HG03064 (cell line): ENCODE data around the gene ASL.
"Not testable (repeated sequence)": the region's sequence is repeated elsewhere in the genome, so short reads cannot be mapped to it uniquely, and the experiment has no call there.

ENCODE experiments used
- ATAC-seq: cut with Tn5 transposase; IDR thresholded peaks from one replicate; pipeline ENCODE4 v1.9.1; 2021; ENCODE audit warnings: low read depth; ENCODE audit not compliant: unreplicated experiment

Gene ASL

DNA sequence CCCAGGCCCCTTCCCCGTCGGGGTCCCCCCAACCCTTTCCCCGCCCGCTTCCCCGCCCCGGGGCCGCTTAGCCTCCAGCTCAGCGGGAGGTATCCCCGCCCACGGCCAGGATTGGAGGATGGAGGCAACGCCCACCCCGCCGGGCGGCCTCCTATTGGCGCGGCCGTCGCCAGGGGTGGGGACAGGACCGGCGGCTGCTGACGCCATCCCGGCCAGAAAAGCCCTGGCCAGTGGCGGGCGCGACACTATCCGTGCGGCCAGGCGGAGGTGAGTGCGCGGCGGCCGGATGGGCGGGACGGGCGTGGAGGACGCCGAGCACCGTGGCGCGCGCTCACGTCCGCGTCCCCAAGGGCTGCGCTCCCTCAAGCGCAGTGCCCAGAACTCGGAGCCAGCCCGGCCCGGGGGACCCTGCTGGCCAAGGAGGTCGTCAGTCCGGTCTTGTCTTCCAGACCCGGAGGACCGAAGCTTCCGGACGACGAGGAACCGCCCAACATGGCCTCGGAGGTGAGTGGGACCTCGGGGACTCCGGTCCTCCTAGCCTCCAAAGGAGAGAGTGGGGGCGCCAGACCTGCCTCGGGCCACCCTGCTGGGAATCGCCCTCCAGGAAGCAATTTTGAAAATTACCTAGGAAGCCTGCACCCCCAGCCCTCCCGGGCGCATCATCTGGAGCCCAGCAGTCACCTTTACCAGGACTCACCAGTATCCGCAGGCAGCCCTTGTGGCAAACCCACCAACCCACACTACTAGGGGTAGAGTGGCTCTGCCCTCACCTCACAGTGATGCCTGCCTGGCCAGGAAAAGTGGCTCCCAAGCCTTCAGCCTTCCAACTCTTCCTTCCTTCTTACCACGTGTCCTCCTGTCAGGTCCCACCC, at the start of gene ASL:
ASL (plus strand) TSS at position 230 of the 872 bp plus-strand sequence; CDS start at position 493, 263 bp downstream.
- ATAC-seq: peak; percentile 97

DNA sequence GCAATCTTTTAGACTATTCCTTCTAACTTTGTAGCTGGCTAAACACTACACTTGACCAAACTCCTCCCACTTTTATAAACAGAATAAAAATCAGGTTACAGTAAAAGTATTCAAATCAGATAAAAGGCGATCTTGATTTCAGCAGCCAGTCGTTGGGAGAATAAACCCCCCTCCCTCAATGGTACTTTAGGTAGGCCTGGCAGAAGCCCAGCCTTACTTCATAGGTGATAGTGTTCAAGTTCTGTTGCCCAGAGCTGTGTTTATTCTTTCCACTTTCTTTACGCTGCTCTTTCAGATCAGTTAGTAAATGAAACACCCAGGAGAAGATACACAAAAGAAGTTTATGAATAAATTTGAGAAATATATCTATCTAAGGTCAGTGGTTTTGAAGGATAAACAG, 47.3 kb upstream of the ASL start:
- ATAC-seq: not testable (repeated sequence)

DNA sequence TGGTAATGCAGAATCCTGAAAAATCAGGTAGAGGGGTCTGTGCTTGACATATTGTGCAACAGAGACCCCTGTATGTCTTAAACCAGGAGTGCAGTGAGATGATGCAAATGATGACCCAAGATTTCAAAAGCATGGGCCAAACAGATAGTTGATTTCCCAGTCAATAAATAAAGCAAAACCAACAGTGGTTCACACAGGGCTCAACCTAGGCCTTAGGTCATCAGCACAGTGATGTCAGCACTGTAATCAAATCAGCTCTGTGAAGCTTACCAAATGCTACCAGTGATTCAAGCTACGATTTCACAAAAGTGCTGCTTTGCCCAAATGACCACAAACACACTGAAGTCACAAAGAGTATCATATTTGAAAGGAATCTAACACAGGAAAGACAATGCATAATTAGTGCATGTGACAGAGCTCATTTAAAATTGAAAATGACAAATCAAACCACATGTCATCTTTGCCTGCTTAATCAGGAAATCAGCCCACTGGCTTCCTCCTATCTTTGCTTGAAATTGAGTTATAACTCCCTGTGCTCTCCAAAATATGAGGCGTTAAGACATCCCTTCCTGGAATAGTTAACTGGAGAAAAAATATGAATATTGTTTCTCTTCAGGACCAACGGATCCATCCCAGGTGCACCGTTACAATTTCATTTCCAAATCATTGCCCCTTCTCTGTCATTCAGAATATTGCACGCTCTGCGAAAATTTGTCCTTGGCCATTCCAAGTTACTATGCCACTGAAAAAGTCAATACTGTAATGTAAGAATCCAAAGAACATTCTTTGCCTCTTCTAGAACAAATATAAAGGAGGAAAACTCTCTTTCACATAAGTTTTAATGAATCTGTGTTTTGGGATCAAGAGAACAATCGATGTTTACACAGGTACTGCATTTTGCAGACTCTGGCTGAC, 41.9 kb upstream of the ASL start:
- no peak for ATAC-seq

DNA sequence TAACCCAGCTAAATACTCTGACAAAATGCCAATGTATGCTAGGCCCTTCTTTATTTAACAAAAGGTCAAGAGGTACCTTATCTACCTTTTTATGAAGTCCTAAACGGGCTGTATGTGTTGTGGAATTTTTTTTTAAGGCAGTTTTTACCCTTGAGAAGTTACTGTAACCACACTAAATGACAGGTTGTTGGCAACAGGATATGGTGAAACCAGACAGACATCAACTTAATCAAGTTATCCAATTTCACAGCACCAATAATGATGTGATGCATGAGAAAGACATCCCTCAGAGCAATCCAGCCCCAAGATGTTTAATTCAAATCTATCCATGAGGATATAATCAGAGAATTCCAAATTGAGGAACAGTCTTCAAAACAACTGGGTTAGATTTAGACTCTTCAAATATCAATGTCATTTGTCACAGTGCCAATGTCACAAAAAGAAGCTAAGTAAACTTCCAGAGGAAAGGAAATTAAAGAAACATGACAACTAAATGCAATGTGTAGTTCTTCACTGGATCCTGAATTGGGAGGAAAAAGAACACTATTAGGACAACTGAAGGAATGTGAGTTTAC, 41.1 kb upstream of the ASL start:
- not testable (repeated sequence) for ATAC-seq

DNA sequence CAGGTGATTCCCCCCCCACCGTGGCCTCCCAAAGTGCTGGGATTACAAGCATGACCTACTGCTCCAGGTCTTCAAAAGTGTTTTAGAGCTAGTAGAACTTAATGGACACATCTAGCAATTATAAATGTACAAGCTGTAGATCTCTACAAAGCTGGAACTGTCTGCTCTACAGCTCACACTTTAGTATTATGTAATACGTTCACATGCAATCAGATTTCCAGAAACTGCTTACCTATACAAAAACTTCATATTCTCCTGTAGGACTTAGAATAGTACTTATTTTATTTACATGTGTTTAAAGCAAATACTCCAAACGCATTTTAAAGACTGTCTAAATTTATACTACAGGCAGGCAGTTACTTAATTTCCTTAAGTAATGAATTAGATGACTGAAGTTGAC, 39.2 kb upstream of the ASL start:
- ATAC-seq: no peak

DNA sequence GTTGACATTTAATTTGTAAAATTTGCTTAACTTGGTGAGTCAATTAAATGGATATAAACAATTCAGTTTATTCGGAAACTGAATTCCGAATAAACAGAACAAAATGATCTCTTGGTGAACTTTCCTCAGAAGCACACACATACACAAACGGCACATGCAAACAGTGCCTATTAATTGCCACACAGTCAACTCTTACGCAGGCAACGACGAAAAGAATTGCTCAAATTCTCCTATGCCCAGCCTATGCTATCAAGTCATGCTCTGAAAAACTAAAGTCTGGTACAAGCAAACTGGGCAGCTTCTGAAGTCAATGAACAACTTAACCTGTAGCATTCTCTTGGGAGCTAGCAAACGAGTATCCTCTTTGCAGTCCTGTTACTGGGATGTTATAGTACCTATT, 38.8 kb upstream of the ASL start:
- ATAC-seq: no peak

DNA sequence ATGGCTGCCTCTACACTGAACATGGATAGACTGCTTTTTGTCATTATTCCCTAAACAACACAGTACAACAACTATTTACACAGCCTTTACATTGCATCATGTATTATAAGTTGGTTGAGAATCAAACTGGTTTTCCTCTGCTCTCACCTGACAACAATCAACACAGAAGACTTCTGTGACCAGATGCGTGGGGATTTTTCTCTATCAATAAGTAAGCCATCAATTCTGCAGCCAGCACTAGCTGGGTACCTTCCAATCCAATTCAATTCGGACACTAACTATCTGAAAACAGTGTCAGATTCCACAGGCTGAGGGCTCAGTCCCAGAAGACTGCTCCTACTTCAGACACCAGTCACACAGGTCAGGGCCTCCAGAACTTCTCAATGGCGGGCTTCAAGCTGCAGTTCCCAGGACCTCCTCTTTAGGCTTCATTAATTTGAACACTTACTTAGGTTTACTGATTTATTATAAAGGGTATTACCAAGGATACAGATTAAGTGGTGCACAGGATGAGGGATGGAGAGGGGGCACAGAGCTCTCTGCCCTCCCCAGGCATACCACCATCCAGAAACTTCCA, 36.4 kb upstream of the ASL start:
- ATAC-seq: no peak

DNA sequence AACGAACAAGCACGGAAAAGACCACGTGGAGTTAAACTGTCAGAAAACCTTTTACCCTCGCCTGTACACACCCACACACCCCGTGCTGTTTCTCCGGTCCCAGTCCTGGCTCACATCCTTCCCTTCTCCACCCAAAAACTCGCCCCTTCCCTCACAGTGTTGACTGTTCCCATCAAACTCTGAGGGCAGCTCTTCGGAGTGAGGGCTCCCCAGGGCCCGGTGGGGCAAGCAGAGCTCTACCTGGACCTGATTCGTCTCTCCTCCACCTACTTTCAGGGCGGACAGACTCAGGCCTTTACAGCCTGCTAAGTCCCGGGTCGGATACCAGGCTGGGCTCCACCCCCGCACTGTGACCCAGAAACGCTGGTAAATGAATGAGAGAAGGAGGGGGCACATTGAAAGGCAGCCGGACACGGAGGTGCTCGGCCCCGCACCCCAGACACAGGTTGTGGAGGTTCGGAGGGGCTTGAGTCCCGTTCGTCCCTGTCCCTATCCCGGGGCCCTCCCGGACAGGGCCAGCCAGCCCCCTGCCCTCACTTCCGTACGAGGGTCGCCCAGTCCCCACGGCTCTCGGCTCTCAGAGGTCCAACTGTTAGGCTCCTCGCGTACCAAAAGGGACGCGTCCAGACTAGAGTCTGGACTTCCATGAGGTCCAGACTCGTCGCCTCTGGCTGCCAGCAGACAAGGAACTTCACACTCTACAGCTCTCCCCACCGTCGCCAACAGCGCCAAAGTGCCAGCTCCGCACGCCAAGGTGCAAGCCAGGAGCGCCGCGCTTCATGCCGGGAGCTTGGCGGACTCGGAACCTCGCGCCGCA, 31.7 kb upstream of the ASL start:
- no peak for ATAC-seq

DNA sequence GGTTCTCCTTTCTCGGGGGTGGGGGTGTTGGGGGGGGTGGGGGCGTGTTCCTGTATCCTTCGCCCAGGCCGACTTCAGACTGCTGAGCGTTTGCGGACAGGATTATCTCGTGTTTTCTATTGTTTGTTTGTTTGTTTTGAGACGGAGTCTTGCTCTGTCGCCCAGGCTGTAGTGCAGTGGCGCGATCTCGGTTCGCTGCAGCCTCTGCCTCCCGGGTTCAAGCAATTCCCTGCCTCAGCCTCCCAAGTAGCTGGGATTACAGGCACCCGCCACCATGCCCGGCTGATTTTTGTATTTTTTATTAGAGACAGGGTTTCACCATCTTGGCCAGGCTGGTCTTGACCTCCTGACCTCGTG, 31.1 kb upstream of the ASL start:
- not testable (repeated sequence) for ATAC-seq

DNA sequence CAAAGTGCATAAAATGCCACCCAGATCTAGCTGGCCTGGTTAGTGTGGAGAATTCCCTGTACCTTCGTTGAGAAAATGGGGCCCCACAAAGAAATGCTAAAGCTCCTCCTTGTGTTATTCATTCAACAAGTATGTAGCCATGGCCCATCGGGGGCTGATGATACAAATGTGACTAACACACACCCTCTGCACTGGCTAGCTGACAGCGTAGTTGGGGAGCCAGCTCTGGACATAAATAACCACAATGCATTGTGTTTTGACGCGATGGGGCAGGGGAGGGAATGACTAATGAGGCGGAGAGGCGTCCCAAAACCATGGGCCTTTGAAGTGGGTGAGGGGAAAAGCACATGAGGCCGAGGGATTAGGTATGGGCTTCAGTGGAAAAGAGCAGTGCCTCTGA, 28.2 kb upstream of the ASL start:
- ATAC-seq: no peak

DNA sequence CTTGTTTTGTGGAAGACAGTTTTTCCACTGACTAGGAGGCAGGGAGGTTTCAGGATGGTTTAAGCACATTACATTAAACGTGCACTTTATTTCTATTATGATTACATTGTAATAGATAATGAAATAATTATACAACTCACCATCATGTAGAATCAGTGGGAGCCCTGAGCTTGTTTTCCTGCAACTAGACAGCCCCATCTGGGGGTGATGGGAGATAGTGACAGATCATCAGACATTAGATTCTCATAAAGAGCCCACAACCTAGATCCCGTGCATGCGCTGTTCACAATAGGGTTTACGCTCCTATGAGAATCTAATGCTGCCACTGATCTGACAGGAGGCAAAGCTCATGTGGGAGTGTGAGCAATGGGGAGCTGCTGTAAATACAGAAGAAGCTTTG, 25.7 kb upstream of the ASL start:
- ATAC-seq: not testable (repeated sequence)

DNA sequence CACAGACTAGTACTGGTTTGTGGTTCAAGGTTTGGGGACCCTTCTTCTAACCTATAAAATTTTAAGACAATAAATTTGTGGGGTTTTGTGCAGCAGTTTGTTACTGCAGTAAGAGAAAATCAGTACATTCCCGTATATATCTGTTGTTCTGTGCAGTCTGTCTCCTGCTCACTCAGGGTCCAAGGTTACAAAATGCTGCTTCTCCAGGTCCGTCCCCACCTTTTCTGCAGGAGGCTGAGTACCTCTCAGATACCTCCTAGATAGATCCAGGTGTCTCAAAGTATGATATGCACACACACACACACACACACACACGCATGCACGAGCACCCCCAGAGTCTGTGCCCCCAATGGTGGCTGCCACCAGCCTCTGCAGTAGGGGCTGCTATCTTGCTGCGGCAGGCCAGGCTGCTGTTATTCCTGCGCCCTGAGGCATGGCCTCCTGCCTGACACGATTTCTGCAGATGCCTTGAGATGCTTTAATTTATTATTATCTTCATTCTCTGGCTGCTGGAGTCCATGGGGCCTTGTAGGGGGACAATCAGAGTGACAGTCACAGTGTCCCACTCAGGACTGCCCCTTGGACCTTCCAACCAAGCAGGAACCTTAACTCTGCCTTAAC, 25.2 kb upstream of the ASL start:
- no peak for ATAC-seq

DNA sequence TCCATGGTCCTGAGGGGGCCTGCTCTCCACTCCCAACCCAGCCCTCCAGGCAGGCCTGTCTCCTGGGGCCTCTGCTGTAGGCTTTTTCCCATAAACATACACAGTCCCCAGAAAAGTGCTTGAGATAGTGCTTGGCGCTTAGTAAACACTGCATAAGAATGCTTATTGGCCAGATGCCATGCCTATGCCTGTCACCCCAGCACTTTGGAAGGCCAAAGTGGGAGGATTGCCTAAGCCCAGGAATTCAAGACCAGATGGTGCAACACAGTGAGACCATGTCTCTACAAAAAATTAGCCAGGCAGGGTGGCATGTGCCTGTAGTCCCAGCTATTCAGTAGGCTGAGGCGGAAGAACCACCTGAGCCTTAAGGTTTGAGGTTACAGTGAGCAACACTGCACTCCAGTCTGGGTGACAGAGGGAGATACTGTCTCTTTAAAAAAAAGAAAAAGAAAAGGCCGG, 24.6 kb upstream of the ASL start:
- ATAC-seq: no peak

DNA sequence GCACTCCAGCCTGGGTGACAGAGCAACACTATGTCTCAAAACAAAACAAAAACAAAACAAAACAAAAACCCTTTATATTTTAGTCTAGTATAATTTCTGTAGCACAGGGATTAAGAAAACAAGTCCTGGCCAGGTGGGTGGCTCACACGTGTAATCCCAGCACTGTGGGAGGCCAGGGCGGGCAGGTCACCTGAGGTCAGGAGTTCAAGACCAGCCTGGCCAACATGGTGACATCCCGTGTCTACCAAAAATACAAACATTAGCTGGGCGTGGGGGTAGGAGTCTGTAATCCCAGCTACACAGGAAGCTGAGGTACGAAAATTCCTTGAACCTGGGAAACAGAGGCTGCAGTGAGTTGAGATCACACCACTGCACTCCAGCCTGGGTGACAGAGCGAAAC, 23.2 kb upstream of the ASL start:
- ATAC-seq: no peak

DNA sequence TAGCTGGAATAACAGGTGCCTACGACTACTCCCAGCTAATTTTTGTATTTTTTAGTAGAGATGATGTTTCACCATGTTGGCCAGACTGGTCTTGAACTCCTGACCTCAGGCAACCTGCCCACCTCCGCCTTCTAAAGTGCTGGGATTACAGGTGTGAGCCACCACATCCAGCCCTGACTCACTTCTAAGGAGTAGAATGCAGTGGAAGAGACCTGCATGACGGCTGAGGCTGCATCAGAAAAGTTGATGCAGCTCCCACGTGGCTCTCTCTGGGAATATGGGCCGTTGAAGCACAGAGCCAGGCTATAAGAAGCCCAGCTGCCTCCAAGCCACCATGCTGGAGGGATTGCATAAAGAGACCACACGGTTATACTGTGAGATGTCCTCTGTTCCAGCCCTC, 21.6 kb upstream of the ASL start:
- no peak for ATAC-seq

DNA sequence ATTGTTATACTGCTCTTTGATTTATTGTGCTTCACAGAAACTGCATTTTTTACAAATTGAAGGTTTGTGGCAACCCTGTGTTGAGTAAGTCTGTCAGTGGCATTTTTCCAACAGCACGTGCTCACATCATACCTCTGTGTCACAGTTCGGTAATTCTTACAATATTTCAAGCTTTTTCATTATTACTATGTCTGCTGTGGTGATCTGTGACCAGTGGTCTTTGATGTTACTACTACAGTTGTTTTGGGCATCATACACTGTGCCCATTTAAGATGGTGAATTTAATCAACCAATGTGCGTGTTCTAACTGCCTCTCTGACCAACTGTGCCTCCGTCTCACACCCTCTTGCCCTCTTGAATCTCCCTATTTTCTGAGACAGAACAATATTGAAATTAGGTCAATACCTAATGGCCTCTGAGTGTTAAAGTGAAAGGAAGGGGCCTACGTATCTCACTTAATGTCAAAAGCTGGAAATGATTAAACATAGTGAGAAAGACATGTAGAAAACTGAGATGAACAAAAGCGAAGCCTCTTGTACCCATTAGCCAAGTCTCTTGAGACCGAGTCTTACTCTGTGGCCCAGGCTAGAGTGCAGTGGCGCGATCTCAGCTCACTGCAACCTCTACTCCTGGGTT, 20.2 kb upstream of the ASL start:
- ATAC-seq: peak; percentile 82

DNA sequence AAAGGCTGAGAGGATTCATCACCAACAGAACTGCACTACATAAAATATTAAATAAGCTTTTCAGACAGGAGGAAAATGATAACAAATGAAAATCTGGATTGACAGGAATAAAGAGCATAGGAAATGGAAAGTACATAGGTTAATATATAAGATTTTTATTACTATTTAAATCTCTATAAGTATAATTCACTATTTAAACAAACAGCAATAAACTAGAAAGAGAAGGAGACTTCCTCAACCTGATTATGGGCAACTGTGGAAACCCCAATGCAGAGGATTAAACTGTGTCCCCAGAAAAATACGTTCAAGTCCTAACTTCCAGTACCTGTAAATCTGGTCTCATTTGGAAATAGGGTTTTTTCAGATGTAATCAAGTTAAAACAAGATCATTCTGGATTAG, 14.8 kb upstream of the ASL start:
- no peak for ATAC-seq

DNA sequence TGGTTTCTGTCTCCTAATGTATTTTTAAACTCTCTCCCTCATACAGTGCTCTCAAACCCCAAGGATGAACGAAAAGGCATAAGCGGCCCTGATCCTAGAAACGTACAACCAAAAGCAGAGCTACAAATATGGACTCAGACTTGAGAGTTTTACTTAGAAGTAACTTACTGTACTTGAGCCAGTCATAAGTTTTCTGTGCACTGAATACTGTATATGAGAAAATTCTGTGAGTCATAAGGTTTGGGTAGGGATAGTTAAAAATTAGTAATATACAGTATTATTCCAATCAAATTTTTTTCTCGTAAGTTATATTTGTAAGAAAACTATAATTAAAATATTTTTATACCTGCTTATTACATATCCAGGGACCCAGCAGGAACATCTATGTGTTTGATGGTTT, 5.9 kb upstream of the ASL start:
- no peak for ATAC-seq

DNA sequence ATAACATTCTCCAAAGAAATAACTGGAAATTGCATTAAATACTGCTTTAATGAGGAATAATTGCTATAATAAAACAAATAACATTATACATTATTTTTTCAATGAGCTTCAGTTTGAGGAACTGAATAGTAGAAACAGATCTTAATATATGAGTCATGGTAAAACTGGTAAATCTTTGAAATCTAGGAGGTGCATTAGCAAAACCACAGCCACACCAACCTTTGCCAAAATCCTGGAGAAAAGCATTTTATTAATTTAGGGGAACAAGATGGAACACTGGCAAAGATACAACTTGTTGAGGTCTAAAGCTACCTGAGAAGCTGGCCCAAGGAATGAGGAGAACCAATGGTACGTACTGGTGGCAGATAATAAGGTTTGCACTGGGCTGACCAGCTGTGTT, 5.4 kb upstream of the ASL start:
- ATAC-seq: no peak
